GM20000 (cell line): Measurements from ENCODE around the gene SDR39U1.

Source experiments
- DNase-seq: peaks from one replicate; pipeline ENCODE4 v3.0.0; 2012; ENCODE audit warnings: low spot score
- CTCF ChIP-seq: IDR thresholded peaks from 2 replicates; pipeline ENCODE4 v1.5.1; 2012; ENCODE audit warnings: mild to moderate bottlenecking, control low read depth; ENCODE audit errors: extremely low read depth, missing control alignments

Gene SDR39U1

DNA sequence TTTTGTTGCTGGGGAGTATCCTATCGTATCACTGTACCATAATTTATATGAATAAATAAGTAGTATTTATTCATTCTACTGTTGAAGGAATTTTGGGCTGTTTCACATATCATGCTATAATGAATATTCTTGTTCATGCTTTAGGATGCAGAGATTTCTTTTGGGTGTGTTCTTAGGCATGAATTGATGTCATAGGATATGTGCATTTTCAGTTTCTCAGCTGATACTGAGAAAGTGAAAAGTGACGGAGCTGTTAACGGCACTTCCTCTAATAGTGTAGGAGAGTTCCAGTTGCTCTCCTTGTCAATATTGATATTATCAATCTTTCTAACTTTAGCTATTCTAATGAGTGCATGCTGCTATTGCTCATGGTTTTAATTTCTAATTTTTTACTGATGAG, 23.2 kb upstream of the SDR39U1 start:
- no peak for DNase-seq
- no peak for TF ChIP-seq CTCF

- no peak for DNase-seq
- no peak for TF ChIP-seq CTCF
These were observed 22.8 kb upstream of the SDR39U1 start for GRCh38 chr14:24465368-24465767.

- DNase-seq = no peak
These were observed 21.6 kb upstream of the SDR39U1 start for GRCh38 chr14:24463884-24464785.

DNA sequence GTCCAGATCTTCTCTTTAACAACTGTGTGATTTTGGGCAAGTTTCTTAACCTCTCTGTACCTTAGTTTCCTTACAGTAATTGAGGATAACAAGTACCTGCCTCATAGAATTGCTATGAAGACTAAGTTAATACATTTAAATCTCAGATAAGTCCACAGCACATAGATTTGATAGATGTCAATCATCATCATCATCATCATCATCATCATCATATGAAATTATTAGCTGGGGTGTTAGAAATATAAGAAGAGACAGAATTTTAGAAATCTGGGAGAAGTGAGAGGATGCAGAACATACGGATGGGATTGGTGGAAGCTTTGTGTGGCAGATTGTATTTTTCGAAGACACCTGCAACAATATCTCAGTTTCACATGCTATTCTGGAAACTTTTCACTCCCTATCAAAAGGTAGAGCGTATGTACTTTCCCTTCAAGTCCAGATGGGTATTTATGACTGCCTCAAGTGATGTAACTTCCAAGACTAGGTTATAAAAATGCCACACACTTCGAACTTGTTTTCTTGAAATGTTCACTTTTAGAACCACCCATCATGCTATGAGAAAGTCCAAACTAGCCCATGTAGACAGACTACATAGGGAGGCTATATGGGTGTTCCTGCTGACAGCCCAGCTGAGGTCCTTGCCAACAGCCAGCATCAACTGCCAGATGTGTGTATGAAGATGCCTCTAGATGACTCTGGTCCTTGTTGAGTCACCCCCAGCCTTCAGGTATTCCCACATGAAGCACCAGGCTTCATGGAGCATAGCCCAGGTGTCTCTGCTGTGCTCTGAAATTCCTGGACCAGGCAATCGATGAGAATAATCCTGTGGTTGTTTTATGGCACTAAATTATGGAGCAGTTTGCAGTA, 20.7 kb upstream of the SDR39U1 start:
- TF ChIP-seq CTCF = no peak
- no peak for DNase-seq

More at GRCh38 chr14:24463884-24464785, 21.6 kb upstream of the SDR39U1 start:
- TF ChIP-seq CTCF = no peak

DNA sequence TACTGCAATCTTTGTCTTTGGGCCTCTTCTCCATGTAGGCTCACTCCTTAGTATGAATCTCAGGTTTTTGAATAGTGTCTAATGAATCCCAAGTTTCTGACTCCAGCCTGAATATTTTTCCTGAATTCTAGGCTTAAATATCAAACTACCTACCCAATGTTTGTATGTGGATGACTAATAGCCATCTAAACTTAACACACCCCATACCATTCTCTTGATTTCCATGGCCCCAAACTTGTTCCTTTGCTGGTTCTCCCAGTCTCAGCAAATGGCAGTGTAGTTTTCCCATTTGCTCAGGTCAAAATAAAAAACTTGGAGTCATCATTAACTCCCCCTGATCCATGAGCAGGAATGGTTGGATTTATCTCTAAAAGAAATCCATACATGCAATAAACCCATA, 18.8 kb upstream of the SDR39U1 start:
- no peak for TF ChIP-seq CTCF
- no peak for DNase-seq

DNA sequence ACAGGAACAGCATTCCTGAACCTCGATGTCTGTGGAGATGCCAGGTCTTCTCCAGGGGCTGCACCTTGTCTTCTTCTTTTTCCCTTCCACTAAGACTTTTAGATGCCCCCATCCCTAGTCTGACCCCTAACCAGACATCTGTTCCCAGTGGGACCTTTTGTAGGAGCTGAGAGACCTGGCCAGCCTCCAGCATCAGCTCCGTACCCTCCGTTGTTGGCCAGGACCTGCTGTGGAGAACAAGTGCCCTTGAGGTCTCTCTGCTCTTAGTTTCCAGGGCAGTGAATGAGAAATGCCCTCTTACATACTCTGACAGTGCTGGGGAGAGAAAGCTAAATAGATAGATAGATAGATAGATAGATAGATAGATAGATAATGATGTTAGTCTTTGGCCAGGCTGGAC, 16.8 kb upstream of the SDR39U1 start:
- no peak for TF ChIP-seq CTCF
- DNase-seq = no peak

GRCh38 chr14:24458736-24459135, 16.2 kb upstream of the SDR39U1 start:
- DNase-seq = no peak
- no peak for TF ChIP-seq CTCF
